HG03159 (cell line): Measurements from ENCODE around the gene EMSY.

Experiments
- ATAC-seq: cut with Tn5 transposase; IDR thresholded peaks from one replicate; pipeline ENCODE4 v1.9.1; 2021; ENCODE audit warnings: mild to moderate bottlenecking, moderate library complexity; ENCODE audit not compliant: unreplicated experiment

The EMSY gene

DNA sequence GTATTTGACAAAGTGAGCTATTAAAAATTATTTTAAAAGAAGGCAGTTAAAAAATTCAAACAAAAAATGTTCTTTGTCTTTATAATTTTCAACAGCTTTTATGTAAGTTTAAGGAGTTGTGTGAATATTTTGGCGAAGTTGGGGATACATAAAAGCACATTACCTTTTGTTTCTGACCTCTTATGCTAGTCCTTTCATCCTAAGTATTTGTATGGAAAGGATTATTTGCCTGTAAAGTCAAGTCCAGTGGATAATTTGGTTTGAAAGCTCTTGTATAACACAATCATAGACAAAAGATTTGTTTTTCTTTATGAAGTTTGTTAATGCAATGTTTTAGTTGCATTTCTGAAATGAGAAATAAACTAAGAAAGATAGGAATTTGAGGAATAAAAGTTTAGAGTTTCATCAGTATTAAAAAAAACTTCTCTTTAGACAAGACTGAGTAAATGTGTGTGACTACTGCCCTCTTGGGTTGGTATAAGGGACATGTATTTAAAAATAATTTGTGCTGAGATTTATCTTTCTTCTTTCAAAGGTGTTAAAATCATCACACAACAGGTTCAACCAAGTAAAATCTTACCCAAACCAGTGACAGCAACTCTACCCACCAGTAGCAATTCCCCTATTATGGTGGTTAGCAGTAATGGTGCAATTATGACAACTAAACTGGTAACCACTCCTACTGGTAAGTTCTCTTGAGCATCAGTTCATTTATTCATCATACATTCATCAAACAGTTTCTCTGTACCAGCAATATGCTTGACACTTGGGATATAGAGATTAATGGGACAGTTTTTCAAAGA is 68.2 kb downstream of the EMSY start:
- ATAC-seq = no peak

DNA sequence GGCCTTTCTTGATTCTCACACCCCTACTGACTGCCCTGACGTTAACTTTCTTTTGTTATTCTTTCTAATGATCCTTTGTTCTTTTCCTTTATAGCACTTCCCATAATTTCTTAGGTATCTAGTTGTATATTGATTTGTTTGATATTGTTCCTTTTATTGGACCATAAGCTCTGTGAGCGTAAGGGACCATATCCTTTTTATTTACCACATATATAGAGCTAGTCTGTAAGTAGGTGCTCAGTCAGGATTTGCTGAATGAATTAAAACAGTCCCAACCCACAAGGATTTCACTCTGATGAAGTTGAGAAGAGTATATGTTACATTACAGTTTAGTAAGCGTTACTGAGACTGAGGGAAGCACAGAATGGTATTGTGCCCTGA is 68.8 kb downstream of the EMSY start:
- ATAC-seq = no peak

DNA sequence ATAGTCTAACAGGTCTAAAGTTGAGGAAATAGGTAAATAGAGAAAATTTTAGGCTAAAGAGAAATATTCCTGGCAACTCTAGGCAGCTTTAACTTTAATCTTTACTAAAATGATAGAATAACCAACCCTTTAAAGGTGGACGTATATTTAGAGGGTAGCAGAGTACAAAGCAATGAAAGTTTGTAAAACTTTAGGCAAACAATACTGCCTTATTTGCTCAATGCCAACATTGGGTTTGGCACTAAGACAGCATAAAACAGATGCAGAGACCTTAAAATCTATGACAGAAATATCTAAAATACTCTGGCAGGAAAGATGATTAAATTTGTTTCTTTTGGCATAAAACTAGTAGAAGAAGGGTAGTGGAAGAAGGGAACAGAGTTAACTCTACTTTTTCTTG is 70.7 kb downstream of the EMSY start:
- no peak for ATAC-seq

DNA sequence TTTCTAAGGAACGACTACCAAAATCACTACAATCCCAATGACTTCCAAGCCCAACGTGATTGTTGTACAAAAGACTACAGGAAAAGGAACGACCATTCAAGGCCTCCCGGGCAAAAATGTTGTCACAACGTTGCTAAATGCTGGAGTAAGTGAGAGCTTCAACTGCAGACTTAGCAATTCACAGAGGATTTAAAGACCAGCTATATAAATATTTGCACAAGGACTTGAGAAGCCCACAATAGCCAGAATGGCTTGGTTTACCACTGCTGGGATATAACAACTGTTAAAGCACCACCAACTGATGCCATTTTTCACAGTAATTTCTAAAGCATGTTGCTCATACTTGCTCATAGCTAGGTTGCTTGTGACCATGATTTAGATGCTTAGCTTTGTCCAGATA is 78.3 kb downstream of the EMSY start:
- no peak for ATAC-seq

DNA sequence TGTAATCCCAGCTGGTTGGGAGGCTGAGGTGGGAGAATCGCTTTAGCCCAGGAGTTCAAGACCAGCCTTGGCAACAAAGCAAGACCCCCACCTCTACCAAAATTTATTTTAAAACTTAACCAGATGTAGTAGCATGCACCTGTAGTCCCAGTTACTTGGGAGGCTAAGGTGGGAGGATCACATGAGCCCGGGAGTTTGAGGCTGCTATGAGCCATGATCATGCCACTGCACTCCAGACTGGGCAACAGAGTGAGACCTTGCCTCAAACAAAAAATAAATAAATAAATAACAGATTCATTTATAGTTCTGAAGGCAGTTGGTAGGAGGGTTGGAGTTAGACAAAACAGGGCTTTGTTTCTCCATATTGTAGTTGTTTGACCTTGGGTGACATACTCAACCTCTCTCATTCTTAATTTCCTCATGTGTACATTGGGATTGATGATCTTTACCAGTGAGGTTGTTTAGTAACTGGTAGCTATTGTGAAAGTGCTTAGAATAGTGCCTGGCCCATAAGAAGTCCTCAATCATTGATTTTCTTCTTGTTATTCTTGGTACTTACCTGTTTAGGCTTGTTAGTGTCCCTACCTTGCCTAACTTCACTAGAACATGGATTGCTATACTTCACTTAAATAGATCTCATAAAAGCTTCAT is 79.1 kb downstream of the EMSY start:
- ATAC-seq = no peak

DNA sequence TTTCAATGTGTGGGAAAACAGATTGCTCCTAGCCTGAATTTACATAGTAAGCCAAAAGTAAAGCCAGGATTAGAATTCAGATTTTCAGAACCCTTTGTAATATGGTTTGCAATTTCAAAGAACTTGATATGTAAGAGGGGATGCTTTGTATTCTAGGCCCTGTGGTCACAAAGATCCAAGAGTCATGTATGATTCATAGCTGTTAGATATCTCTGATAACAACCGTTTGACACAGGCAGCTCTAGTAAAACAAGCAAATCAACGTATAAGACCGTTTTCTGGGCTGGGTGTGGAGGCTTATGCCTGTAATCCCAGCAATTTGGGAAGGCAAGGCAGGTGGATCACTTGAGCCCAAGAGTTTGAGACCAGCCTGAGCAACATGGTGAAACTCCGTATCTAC is 79.6 kb downstream of the EMSY start:
- ATAC-seq = no peak

DNA sequence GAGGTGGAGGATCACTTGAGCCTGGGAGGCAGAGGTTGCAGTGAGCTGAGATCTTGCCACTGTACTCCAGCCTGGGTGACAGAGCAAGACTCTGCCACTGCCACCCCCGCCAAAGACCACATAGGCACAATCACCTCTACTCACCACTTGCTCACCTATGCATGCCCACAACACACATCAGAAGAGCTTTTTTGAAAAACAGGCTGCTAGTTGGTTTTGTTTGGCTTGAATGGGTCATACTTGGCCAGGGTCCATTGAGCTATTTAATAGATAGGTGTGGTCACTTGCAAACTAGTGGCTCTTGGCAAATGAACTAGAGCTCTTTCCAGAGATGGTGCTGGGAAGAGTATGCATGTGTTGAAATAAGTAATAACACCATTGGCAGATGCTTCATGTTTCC is 80.1 kb downstream of the EMSY start:
- no peak for ATAC-seq

DNA sequence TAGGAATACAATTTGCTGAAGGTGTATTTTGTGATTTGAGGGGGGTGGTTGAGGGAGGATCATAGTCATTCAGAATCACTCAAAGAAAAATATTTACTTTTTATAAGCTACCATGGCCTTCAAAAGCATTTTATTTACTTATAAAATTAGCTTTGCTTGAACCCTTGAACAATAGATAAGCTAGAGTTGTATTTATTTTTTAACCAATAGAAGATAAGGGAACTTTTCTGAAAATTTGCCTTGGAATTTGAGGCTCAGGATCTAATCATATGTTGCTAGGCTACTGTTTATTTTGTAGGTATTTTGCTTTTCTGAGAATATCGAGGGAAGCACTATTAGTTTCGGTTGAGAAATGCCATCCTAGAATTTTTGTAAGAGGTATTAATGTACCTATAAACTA is 82.1 kb downstream of the EMSY start:
- no peak for ATAC-seq

DNA sequence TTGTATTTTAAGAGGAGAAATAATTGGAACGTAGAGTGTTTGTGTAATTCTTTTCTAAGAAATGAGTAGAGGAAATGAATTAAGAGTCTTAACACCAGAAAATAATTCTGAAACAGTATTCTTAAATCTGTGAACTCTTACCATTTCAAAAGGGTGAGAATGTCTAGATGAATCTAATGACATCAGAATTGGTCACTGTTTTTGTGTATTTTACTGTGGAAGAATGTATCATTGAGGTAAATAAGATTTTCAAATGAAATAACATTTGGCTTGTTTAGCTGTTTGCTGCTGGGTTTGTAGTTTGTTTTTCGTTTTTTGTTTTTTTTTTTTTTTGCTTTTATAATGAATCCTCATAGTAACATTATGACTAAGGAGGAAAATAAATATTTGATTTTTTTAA is 97.6 kb downstream of the EMSY start:
- ATAC-seq = no peak

DNA sequence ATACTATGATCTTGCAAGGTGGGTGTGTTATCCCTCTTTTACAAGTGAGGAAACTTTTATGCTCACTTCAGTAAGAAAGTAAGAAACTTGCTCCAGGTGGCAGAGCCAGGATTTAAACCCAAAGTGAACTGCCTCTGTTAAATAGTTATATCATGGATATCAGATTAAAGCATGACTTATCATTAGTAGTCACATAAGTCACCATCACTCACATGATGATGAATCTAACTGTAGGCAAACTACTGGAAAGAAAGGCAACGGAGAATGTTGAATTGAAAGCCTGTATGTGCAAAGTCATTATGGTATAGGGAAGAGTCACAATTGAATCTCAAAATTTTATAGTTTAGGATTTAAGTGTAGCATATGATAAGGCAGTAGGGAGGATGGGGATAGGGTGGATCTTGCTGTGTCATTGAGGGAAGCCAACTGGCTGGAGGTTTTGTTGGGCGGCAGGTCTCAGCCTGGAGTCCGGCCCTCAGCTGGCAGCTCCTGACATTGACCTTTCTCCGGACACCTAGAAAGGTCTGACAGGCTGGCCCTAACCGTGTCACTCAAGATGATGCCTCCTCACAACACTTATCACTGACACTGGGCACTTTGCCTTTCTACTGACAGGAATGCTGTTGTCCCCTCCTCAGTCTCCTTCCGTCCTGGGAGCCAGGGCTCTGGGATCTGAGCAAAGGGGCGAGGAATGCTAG is 98.3 kb downstream of the EMSY start:
- ATAC-seq = no peak

DNA sequence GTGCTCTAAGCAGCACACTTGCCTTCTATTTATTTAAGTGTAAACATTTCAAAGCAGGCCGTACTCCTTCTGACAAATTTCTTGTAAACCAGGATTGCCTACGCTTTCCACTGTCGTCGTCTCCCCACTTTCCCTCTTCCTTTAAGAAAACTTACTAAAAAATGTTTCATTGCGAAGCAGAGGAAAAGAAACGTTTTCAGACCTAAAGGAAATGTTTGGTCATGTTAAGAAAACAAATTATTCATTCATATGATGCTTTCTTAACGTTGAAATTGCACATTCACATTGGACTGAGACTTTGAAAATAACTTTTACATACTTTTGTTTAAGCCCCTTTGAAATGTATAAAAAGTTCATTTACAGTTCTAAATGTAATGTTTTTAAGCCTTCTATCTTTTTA is 106.0 kb downstream of the EMSY start:
- ATAC-seq = no peak

DNA sequence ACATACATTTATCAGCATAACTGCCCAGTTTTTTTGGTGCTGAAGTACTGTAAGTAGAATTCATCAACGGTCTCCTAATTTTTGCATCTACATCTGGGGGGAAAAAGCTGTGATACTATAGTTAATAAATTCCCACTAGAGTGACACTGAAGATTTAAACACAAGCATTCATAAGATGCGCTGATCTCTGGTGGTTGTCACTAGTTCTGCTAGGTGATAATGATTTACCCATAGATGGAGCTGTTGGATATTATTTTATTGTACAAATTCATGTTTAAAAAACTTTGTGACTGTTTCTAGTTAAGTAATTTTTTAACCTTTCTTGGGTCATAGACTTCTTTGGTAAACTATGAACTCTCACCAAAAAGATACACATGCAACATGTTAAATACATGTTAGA is 106.6 kb downstream of the EMSY start:
- ATAC-seq = no peak

DNA sequence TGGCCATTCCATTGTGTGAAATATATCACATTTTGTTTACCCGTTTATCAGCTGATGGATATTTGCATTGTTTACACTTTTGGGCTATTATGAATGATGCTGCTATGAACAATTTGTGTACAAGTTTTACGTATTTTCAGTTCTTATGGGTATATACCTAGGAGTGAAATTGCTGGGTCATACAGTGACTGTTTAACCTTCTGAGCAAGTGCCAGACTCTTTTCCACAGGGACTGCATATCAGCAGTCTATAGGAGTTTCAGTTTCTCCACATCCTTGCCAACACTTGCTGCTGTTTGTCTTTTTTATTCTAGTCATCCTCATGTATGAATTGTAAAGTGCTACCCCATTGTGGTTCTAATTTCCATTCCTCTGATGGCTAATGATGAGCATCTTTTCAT is 108.2 kb downstream of the EMSY start:
- no peak for ATAC-seq

DNA sequence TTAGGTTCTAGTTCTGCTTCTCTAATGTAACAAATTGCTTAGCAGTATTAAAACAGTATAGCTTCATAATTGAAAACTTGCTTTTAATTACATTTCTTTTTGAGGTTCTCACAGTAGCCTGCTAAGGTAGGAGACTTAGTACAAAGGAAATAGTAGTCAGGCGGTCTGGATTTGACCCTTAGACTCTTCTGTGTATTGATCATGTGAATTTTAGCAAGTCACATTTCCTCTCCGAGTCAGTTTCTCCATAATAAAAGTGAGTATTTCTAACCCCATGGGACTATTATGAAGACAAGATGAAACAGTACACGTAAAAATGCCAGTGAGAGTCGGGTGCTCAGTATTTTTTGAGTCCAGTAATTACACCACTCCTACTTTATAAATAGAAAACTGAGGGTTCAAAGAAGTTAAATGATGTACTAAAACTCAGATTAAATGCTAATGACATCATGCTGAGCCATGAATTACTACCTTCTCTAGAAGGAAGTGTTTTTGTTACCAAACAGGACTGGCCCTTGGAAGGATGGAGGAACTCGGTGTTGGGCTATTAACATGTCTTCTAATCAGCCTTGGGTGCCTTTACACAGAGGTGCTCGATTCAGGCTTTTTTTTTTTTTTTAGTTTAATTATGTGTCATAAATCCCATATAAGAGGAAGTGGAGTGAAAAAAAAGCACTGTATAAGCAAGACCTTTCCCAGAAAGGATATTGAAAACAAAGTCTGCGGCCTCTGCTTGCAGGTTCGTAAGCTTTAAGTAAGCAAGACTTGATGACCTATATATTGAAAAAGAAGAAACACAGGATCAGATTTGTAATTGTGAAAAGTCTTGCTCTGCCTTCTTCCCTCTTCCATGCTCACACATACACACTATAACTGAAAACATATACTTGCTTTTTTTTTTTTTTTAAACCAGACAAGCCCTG is 109.0 kb downstream of the EMSY start:
- no peak for ATAC-seq

DNA sequence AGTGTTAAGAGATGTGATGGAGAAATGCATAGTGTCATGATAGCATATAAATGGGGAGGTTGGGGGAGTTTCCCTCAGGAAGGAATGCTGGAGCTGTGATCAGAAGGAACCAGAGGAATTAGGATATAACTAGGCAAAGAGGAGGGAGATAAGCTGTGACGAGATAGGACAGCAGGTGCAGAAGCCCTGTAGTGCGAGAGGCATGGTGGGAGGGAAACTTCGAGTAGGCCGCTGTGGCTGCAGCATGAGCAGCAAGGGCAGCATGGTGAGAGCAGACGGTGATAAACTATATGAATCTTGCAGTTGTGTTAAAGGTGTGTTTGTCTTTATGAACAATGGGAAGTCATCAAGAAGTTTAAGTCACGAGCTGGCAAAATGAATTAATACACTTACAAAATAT is 109.9 kb downstream of the EMSY start:
- ATAC-seq = no peak

DNA sequence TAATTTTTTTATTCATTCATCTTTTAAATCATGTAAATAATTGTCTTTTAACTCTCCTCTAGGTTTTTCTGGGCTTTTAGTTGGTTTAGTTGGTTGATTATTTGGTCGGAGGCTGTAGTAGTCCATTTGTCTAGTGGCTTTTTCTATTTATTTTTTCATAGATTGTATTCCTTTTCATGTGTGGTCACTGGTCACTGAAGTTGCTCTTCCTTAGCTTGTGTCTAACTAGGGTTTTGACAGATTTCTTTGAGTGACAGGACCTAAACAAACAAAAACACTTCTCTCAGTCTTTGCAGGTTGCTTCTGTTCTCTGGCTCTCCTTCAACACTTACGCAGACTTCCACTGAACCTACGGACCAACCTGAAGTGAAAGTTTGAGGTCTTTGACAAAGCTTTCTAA is 112.6 kb downstream of the EMSY start:
- no peak for ATAC-seq

DNA sequence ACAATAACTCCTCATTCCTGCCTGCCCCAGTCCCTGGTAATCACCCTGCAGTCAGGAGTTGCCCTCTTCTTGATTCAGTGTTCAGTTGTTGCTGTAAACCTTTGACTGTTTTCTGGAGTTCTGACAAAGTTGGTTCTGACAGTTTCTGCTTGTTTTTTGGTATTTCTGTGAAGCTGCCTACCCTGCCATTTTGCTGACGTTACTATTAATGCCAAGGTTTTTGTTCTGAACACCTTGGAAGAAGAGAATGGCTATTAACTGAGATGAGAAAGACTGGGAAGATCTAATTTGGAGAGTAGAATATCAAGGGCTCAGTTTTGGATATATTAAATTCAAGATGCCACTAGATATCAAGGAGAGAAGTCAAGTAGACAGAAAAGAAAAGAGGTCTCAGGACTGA is 113.7 kb downstream of the EMSY start:
- ATAC-seq = no peak

DNA sequence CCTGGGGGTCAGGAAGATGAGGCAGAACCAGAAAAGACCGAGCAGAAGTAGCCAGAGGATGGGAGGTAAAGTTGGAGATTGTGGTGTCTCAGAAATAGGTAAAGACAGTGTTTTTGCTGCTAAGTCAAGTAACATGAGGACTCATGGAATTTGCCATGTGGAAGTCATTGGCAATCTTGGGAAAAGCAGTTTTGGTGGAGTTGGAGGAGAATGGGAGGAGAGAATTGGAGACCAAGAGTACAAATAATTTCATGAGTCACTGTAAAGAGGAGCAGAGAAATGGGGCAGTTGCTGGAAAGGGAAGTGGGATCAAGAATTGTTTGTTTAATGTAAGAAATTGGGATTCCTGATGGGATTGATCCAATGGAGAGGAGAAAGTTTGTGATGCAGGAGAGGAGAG is 114.1 kb downstream of the EMSY start:
- no peak for ATAC-seq

DNA sequence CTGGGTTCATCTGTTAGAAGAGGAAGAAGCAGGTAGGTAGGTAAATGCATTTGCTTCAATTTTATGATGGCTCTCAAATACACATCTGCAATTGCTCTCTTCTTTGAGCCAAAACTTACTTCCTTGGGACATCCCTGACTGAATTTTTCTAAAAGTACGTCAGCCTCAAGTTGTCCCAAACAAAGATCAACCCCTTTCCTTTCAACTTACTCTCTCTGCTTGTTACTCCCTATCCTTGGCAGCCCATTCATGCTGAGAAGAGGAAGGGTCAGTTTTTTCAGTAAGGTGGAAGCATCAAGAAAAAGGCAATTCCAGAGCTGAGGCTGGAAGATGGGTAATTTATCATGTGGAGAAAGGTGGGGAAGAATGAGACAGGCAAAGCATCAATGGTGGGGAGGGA is 114.5 kb downstream of the EMSY start:
- no peak for ATAC-seq

DNA sequence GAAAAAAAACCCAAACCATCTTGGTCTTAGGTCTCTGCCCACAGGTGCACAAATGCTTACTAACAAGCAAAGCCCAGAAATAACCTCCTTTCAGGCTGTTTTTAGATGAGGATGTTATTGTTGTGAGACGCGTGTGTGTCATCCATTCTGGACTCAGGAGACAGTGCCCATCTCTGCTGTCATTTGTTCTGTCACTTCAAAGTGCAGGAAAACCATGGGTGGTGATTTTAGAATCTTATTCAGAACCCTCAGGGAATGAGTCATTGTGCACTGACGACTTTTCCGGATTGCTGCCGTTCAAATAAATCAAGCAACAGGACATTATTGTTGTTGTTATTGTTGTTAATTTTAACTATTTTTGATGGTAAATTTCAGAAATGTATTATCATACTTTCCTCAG is 115.4 kb downstream of the EMSY start:
- ATAC-seq = no peak

DNA sequence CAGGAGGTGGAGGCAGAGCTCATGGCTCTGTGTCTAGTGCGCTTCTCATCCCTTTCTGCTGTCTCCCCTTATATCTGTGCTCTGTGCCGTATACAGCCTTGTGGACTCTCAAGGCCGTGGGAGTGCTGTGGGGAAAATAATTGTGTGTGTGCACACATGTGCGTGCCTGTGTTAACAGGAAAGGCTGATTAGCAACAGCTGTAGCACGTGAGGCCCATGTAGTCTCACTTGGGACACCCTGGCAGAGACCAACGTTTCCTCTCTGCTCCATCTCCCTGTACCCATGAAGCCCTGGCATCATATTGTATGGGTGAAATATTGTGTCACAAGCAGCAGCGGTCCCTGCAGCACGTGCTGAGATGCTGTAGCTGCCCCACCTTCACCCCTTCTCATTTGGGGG is 116.4 kb downstream of the EMSY start:
- no peak for ATAC-seq
